GM12878 (cell line): ENCODE results near the gene GFRA4. TPM values are rescaled to one million over a fixed set of nuclear protein-coding genes. Genes with fewer than 3 reads are reported as not detected.

ENCODE experiments used
- ATAC-seq: fragments of 200-7000 bp; cut with Tn5 transposase; 3 replicates; pipeline ENCODE4 v1.9.1; 2020; ENCODE audit warnings: mild to moderate bottlenecking, moderate library complexity
- BruUV-seq: library from RNA; stranded (reverse); fragments of 400-500 nt; replicated peaks from 2 replicates; lab custom pipeline; 2021; lab: Mats Ljungman, UMichigan
- CTCF ChIA-PET: fragments of 300-600 bp; sonication (Branson Sonifier 250); formaldehyde crosslinking; extraction: SDS; loops from one replicate; lab custom pipeline; 2021; ENCODE audit warnings: inconsistent platforms; lab: Yijun Ruan, JAX
- POLR2A ChIA-PET: fragments of 350-600 bp; formaldehyde crosslinking; extraction: SDS; loops from one replicate; lab custom pipeline; 2021; ENCODE audit warnings: inconsistent platforms; lab: Charles Lee
- RAD21 ChIA-PET: fragments of 300-600 bp; sonication (Branson Sonifier 250); formaldehyde crosslinking; loops from one replicate; lab custom pipeline; 2023; ENCODE audit warnings: antibody characterized with exemption; ENCODE audit not compliant: unreplicated experiment; lab: Charles Lee
- SMC1A ChIA-PET: fragments of 300-600 bp; sonication (Branson Sonifier 250); formaldehyde crosslinking; loops from one replicate; lab custom pipeline; 2023; ENCODE audit not compliant: unreplicated experiment, uncharacterized antibody; lab: Charles Lee
- DNase-seq: peaks from one replicate; pipeline ENCODE4 v3.0.0-alpha.2; 2011; ENCODE audit warnings: low read depth, low spot score
- FAIRE-seq: peaks from 3 replicates; lab custom pipeline; 2011; peaks lifted over from hg19 to GRCh38; lab: Jason Lieb, UNC
- H2AFZ ChIP-seq: 2 replicates; pipeline ENCODE4 v1.6.0; 2011; ENCODE audit warnings: low read depth, low read length, control low read depth; ENCODE audit not compliant: control insufficient read depth
- H3K27ac ChIP-seq: 2 replicates; pipeline ENCODE4 v1.5.1; 2011; ENCODE audit warnings: control low read depth; ENCODE audit not compliant: control insufficient read depth, insufficient read depth
- H3K27me3 ChIP-seq, 2 experiments: replicated peaks in 1 of 2; 2 replicates each; pipeline versions ENCODE4 v1.6.0 to v1.6.1; 2011; ENCODE audit warnings: low read length in 1 of 2; ENCODE audit not compliant: control insufficient read depth in 2 of 2, insufficient read depth in 2 of 2
- H3K36me3 ChIP-seq, 2 experiments: 2 replicates each; pipeline ENCODE4 v1.5.1; 2011; ENCODE audit warnings: low read length in 1 of 2; ENCODE audit not compliant: control insufficient read depth in 2 of 2, insufficient read depth in 2 of 2
- H3K4me1 ChIP-seq: 2 replicates; pipeline ENCODE4 v1.6.1; 2011; ENCODE audit warnings: mild to moderate bottlenecking, low read length, moderate library complexity, mixed read lengths; ENCODE audit not compliant: control insufficient read depth, insufficient read depth
- H3K4me2 ChIP-seq: 2 replicates; pipeline ENCODE4 v1.6.0; 2011; ENCODE audit warnings: control low read depth; ENCODE audit not compliant: control insufficient read depth, insufficient read depth
- H3K4me3 ChIP-seq: fragments of 200-600 bp; sonication (generic); 2 replicates; pipeline ENCODE4 v1.5.1; 2016
- H3K79me2 ChIP-seq: 2 replicates; pipeline ENCODE4 v1.6.0; 2011; ENCODE audit warnings: low read length; ENCODE audit not compliant: control insufficient read depth, insufficient read depth
- H3K9ac ChIP-seq: 2 replicates; pipeline ENCODE4 v1.8.0; 2011; ENCODE audit warnings: low read length, control low read depth, mixed read lengths; ENCODE audit not compliant: control insufficient read depth, insufficient read depth
- H3K9me3 ChIP-seq: replicated peaks from 3 replicates; pipeline ENCODE4 v1.5.1; 2011; ENCODE audit warnings: mild to moderate bottlenecking, low read length; ENCODE audit not compliant: control insufficient read depth, insufficient read depth
- H4K20me1 ChIP-seq: 2 replicates; pipeline ENCODE4 v1.6.0; 2011; ENCODE audit not compliant: control insufficient read depth, insufficient read depth
- GATAD2B ChIP-seq: fragments of 450-650 bp; conservative IDR thresholded peaks from 2 replicates; pipeline ENCODE4 v1.6.1; 2017; ENCODE audit warnings: low read depth, mild to moderate bottlenecking, moderate library complexity
- PAX5 ChIP-seq: IDR thresholded peaks from 2 replicates; pipeline ENCODE4 v1.6.1; 2011; ENCODE audit warnings: low read depth, low read length, borderline replicate concordance
- POLR2A ChIP-seq: IDR thresholded peaks from 2 replicates; pipeline ENCODE4 v1.6.1; 2011; ENCODE audit warnings: low read depth, mild to moderate bottlenecking, low read length
- TARDBP ChIP-seq: IDR thresholded peaks from 2 replicates; pipeline ENCODE4 v1.6.1; 2016; ENCODE audit warnings: borderline replicate concordance
- TBL1XR1 ChIP-seq: IDR thresholded peaks from 2 replicates; pipeline ENCODE4 v1.6.1; 2012; ENCODE audit warnings: low read depth, low read length, improper control_type of control experiment
- TCF3 ChIP-seq: IDR thresholded peaks from 2 replicates; pipeline ENCODE4 v1.6.1; 2012; ENCODE audit warnings: low read depth, mild to moderate bottlenecking, low read length, borderline replicate concordance; ENCODE audit not compliant: insufficient read depth
- ZBED1 ChIP-seq: IDR thresholded peaks from 2 replicates; pipeline ENCODE4 v1.6.1; 2016; ENCODE audit warnings: borderline replicate concordance
- ZNF207 ChIP-seq: fragments of 450-650 bp; IDR thresholded peaks from 2 replicates; pipeline ENCODE4 v1.6.1; 2014; ENCODE audit warnings: antibody characterized with exemption, mild to moderate bottlenecking, borderline replicate concordance
- WGBS: methylation state at CpG from one replicate; pipeline ENCODE4 v1.1.6; 2016; ENCODE audit warnings: low lambda C conversion rate; ENCODE audit not compliant: insufficient replicate concordance, insufficient coverage; ENCODE audit errors: missing lambda C conversion rate; 5-methylcytosine and 5-hydroxymethylcytosine counted together
- in situ Hi-C: fragments of 300-500 bp; cut with MboI; formaldehyde crosslinking; loops from 9 replicates; pipeline ENCODE4 v1.14.3; 2018; ENCODE audit warnings: mixed read lengths
- intact Hi-C: fragments of 100-400 bp; cut with micrococcal nuclease; formaldehyde crosslinking; loops from one replicate; pipeline ENCODE4 v1.14.2; 2022; ENCODE audit not compliant: unreplicated experiment
- polyA plus RNA-seq, 11 experiments: library from polyadenylated mRNA; depleted of rRNA in 4 of 11; unstranded in 6 of 11; stranded (reverse) in 5 of 11; fragments of >200 nt; fragmentation: Nextera tagmentation in 4 of 11; fragmentation: Illumina TruSeq in 1 of 11; extraction: Ambion mirVana in 4 of 11; extraction: Trizol in 1 of 11; gene quantifications; 1 replicate in 1 of 11; 2 replicates in 10 of 11; pipeline versions ENCODE4 v1.2.1 to v1.2.3, GENCODE V29; 2011 to 2016; ENCODE audit warnings: inconsistent platforms in 2 of 11, missing spikeins in 2 of 11, low read depth in 1 of 11
- total RNA-seq, 4 experiments: library from RNA; depleted of rRNA in 3 of 4; stranded (reverse); fragments of >200 nt in 3 of 4; fragmentation: Illumina TruSeq in 1 of 4; extraction: Trizol in 1 of 4; gene quantifications; 2 replicates each; pipeline versions ENCODE4 v1.2.1 to v1.2.3, GENCODE V29; 2013 to 2021
- TF ChIP-seq, protein P1 (sequence below), 3 experiments: IDR thresholded peaks in 2 of 3; conservative IDR thresholded peaks in 1 of 3; 2 replicates each; pipeline ENCODE4 v1.5.1; 2011; ENCODE audit warnings: low read depth in 3 of 3, low read length in 3 of 3, mild to moderate bottlenecking in 3 of 3, control low read depth in 2 of 3, moderate library complexity in 2 of 3, inconsistent platforms in 1 of 3, mixed read lengths in 1 of 3; ENCODE audit not compliant: control insufficient read depth in 2 of 3, insufficient read depth in 1 of 3; ENCODE audit errors: extremely low read depth in 1 of 3
- TF ChIP-seq, protein P2 (sequence below): fragments of 450-650 bp; IDR thresholded peaks from 2 replicates; pipeline ENCODE4 v1.6.1; 2016; ENCODE audit warnings: mild to moderate bottlenecking
- TF ChIP-seq, protein P3 (sequence below): fragments of 450-650 bp; formaldehyde crosslinking; IDR thresholded peaks from 2 replicates; pipeline ENCODE4 v1.4.0; 2020; ENCODE audit warnings: mild to moderate bottlenecking, moderate library complexity
- TF ChIP-seq, protein P4 (sequence below): IDR thresholded peaks from 2 replicates; pipeline ENCODE4 v1.6.1; 2012; ENCODE audit warnings: low read depth, low read length, improper control_type of control experiment
- TF ChIP-seq, protein P5 (sequence below): fragments of 450-650 bp; IDR thresholded peaks from 2 replicates; pipeline ENCODE4 v1.6.1; 2018; ENCODE audit warnings: borderline replicate concordance, mild to moderate bottlenecking; ENCODE audit not compliant: partially characterized antibody

The GFRA4 gene
- total and polyA plus RNA-seq, 10 of the 15 experiments (the other 5 are each of a cell fraction or from before 2014, with no cell fraction given) = 0.04 TPM; not detected in 9

DNA sequence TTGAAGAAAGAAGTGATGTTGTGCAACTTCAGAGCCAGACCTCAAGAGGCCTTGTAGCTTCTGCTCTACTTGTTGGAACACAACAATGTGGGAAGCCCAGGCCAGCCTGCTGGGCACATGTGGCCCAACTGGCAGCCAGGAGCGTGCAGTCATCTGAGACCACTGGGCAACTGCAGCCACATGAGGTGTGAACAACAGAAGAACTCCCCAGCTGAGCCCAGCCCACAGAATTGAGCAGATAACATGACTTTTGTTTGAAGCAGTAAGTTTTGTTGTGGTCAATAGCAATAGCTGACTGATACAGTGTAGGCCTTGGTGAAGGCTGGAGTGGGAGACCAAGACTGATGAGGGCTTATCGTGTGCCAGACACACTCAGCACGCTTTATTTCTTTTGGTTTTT, 27.2 kb upstream of the GFRA4 start:
- H3K79me2 ChIP-seq = no peaks in the 10 kb centered on the region

More for the DNA sequence above, 27.2 kb upstream of the GFRA4 start:
- DNase-seq (no peak), FAIRE-seq (no peak), ATAC-seq (no peak)
- no peak overlapping the region for H3K4me2 ChIP-seq
- BruUV-seq = no TSS peak
- no peaks in the 10 kb centered on the region for H3K9me3 ChIP-seq
- H2AFZ ChIP-seq = no peak overlapping the region
- H3K9ac ChIP-seq = no peak overlapping the region
- H3K4me1 ChIP-seq = no peaks in the 10 kb centered on the region
- H3K4me3 ChIP-seq = no peak overlapping the region
- no peaks in the 10 kb centered on the region for H3K36me3 ChIP-seq
- H4K20me1 ChIP-seq = no peaks in the 10 kb centered on the region
- POLR2A ChIA-PET = no interaction called here
- H3K27me3 ChIP-seq = peaks cover 0 to 3% of the 10 kb centered on the region in 2 experiments; a peak in 2 of 4 replicates
- H3K27ac ChIP-seq = no peak overlapping the region
- no peak for TF ChIP-seq TBL1XR1
- TF ChIP-seq POLR2A = no peak
- TF ChIP-seq TCF3 = no peak
- no peak for TF ChIP-seq TARDBP
- TF ChIP-seq, protein P1, sequence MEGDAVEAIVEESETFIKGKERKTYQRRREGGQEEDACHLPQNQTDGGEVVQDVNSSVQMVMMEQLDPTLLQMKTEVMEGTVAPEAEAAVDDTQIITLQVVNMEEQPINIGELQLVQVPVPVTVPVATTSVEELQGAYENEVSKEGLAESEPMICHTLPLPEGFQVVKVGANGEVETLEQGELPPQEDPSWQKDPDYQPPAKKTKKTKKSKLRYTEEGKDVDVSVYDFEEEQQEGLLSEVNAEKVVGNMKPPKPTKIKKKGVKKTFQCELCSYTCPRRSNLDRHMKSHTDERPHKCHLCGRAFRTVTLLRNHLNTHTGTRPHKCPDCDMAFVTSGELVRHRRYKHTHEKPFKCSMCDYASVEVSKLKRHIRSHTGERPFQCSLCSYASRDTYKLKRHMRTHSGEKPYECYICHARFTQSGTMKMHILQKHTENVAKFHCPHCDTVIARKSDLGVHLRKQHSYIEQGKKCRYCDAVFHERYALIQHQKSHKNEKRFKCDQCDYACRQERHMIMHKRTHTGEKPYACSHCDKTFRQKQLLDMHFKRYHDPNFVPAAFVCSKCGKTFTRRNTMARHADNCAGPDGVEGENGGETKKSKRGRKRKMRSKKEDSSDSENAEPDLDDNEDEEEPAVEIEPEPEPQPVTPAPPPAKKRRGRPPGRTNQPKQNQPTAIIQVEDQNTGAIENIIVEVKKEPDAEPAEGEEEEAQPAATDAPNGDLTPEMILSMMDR (IDR thresholded peaks at IDR 0.05 in 2 of 3, conservative IDR thresholded peaks at IDR 0.05 in 1 of 3; ENCODE audit: control insufficient read depth in 2 of 3, extremely low read depth in 1 of 3, insufficient read depth in 1 of 3, low read depth in 3 of 3, low read length in 3 of 3) = no peak
- TF ChIP-seq, protein P2, sequence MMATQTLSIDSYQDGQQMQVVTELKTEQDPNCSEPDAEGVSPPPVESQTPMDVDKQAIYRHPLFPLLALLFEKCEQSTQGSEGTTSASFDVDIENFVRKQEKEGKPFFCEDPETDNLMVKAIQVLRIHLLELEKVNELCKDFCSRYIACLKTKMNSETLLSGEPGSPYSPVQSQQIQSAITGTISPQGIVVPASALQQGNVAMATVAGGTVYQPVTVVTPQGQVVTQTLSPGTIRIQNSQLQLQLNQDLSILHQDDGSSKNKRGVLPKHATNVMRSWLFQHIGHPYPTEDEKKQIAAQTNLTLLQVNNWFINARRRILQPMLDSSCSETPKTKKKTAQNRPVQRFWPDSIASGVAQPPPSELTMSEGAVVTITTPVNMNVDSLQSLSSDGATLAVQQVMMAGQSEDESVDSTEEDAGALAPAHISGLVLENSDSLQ = no peak
- TF ChIP-seq PAX5 = no peak
- TF ChIP-seq, protein P3, sequence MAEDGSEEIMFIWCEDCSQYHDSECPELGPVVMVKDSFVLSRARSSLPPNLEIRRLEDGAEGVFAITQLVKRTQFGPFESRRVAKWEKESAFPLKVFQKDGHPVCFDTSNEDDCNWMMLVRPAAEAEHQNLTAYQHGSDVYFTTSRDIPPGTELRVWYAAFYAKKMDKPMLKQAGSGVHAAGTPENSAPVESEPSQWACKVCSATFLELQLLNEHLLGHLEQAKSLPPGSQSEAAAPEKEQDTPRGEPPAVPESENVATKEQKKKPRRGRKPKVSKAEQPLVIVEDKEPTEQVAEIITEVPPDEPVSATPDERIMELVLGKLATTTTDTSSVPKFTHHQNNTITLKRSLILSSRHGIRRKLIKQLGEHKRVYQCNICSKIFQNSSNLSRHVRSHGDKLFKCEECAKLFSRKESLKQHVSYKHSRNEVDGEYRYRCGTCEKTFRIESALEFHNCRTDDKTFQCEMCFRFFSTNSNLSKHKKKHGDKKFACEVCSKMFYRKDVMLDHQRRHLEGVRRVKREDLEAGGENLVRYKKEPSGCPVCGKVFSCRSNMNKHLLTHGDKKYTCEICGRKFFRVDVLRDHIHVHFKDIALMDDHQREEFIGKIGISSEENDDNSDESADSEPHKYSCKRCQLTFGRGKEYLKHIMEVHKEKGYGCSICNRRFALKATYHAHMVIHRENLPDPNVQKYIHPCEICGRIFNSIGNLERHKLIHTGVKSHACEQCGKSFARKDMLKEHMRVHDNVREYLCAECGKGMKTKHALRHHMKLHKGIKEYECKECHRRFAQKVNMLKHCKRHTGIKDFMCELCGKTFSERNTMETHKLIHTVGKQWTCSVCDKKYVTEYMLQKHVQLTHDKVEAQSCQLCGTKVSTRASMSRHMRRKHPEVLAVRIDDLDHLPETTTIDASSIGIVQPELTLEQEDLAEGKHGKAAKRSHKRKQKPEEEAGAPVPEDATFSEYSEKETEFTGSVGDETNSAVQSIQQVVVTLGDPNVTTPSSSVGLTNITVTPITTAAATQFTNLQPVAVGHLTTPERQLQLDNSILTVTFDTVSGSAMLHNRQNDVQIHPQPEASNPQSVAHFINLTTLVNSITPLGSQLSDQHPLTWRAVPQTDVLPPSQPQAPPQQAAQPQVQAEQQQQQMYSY (CRISPR knock-in tag) = no peak
- no peak for TF ChIP-seq GATAD2B
- TF ChIP-seq, protein P4, sequence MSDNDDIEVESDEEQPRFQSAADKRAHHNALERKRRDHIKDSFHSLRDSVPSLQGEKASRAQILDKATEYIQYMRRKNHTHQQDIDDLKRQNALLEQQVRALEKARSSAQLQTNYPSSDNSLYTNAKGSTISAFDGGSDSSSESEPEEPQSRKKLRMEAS = no peak
- TF ChIP-seq ZBED1 = no peak
- TF ChIP-seq, protein P5, sequence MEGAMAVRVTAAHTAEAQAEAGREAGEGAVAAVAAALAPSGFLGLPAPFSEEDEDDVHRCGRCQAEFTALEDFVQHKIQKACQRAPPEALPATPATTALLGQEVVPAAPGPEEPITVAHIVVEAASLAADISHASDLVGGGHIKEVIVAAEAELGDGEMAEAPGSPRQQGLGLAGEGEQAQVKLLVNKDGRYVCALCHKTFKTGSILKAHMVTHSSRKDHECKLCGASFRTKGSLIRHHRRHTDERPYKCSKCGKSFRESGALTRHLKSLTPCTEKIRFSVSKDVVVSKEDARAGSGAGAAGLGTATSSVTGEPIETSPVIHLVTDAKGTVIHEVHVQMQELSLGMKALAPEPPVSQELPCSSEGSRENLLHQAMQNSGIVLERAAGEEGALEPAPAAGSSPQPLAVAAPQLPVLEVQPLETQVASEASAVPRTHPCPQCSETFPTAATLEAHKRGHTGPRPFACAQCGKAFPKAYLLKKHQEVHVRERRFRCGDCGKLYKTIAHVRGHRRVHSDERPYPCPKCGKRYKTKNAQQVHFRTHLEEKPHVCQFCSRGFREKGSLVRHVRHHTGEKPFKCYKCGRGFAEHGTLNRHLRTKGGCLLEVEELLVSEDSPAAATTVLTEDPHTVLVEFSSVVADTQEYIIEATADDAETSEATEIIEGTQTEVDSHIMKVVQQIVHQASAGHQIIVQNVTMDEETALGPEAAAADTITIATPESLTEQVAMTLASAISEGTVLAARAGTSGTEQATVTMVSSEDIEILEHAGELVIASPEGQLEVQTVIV = no peak
- no peak for TF ChIP-seq ZNF207
- SMC1A ChIA-PET = no interaction called here
- in situ Hi-C loops = no loop called here
- CTCF ChIA-PET = interaction anchor here (1.1 kb wide), 1 partner anchor 17 kb away, joined by 3 read pairs; no protein-coding TSS in a partner anchor
- 44% methylated on average over 3 of the region's 3 CpGs for WGBS
- intact Hi-C loops = no loop called here
- RAD21 ChIA-PET = no interaction called here
